ENCODE data around the gene HYAL2.

The HYAL2 gene

DNA sequence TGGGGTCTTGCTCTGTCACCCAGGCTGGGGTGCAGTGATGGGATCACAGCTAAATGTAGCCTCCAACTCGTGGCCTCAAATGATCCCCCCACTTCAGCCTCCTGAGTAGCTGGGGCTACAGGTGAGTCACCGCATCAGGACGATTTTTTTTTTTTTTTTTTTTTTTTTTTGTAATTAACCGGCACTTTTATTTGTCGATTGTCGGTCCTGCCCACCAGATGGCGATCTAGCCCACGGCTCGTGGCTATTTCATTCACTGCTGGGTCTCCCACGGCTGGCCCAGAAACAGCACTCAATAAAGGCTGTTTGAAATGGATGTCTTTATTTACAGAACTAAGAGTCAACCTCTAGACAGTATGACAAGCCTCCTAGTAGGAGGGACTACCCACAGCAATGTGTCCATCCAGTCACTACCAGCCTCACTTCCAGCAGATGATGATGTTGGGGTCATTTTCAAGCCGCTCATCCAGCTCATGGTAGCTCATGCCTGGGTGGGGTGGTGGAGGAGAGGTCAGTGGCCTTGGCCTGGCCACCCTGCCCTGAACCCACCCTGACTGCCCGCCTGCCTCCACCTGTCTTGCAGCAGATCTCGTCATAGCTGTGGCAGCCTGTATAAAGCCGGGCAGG, 24.8 kb upstream of the HYAL2 start:
- TF ChIP-seq, protein P1, sequence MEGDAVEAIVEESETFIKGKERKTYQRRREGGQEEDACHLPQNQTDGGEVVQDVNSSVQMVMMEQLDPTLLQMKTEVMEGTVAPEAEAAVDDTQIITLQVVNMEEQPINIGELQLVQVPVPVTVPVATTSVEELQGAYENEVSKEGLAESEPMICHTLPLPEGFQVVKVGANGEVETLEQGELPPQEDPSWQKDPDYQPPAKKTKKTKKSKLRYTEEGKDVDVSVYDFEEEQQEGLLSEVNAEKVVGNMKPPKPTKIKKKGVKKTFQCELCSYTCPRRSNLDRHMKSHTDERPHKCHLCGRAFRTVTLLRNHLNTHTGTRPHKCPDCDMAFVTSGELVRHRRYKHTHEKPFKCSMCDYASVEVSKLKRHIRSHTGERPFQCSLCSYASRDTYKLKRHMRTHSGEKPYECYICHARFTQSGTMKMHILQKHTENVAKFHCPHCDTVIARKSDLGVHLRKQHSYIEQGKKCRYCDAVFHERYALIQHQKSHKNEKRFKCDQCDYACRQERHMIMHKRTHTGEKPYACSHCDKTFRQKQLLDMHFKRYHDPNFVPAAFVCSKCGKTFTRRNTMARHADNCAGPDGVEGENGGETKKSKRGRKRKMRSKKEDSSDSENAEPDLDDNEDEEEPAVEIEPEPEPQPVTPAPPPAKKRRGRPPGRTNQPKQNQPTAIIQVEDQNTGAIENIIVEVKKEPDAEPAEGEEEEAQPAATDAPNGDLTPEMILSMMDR (IDR thresholded peaks at IDR 0.05; ENCODE audit: insufficient read depth, low read length, missing control alignments), result peak; percentile 54
- ChIA-PET CTCF (interaction anchor here (0.7 to 16.7 kb wide), 17 partner anchors 9 to 268 kb away, joined by 3 to 473 read pairs (median 5); partner anchors contain the start of genes C3orf18, HEMK1, MAPKAPK3 and TMEM115), POLR2A (no interaction called here)
- no peak for DNase-seq (ENCODE audit: low read depth, low spot score)
- no peak overlapping the region for H3K4me3 ChIP-seq (ENCODE audit: low read depth, low read length)

DNA sequence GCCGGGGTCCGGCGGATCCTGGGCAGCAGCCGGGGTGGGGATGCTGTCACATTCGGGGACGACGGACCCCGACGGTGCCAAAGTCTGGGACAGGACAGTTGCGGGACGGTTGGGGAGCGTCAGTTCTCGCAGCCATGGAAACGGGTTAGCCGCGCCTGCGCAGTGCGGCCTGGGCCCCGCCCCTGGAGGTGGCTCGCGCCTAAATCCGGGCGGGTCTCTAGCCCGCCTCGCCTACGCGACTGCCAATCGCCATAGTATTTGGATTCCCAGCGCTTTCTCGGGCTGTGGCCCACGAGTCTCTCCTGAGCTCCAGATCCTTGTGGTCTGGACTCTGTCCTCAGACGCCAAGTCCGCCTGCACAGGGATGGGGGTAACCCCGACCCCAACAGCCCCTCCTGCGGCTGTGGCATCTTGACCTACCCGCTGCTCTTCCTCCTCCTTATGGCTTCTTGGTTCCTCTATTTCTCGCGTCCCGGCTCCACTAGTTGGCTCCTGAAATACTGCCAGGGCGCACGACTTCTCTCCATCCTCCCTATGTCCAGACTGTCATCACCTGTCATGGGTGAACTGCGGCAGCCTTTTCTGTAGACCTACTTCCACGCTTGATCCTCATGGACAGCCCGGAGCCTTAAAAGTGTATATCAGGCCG, 23.2 kb upstream of the HYAL2 start, which contains the start of gene ZMYND10:
Gene ZMYND10 (minus strand): TSS at position 147 of the 649 bp plus-strand sequence. CDS start 153 bp downstream, outside the sequence.
- no peak for DNase-seq (ENCODE audit: low read depth, low spot score)
- CTCF ChIA-PET, result interaction anchor here (1.0 to 16.7 kb wide), 6 partner anchors 8 to 269 kb away, joined by 3 to 473 read pairs (median 10); partner anchors contain the start of gene MAPKAPK3

DNA sequence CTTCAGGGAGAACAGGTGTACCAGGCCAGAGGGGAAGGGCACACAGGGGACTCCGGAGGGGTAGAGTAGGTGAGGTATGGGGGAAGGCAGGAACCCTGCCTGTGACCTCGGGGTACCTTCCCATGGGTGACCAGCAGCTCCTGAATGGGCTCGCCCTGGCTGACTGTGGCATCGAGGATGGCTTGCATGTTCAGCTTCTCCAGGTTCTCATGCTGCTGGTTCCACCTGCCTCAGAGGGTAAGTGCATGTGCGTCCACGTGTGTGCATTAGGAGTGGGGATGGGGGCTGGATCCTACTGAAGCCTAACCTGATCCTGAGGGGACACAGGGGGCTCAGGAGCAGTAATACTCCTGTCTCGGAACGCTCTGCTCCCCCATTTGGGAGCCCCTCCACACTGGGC, 22.5 kb upstream of the HYAL2 start:
- TF ChIP-seq, protein P1 (IDR thresholded peaks at IDR 0.05; ENCODE audit: insufficient read depth, low read length, missing control alignments), result no peak
- peak overlapping the region; percentile 61 for H3K4me3 ChIP-seq (ENCODE audit: low read depth, low read length)
- no peak for DNase-seq (ENCODE audit: low read depth, low spot score)
- POLR2A ChIA-PET, result interaction anchor here (1.2 kb wide), 1 partner anchor 9 kb away, joined by 4 read pairs; no protein-coding TSS in a partner anchor
- CTCF ChIA-PET, result interaction anchor here (0.7 to 16.7 kb wide), 5 partner anchors 8 to 270 kb away, joined by 3 to 473 read pairs (median 16); partner anchors contain the start of gene MAPKAPK3

More for the DNA sequence above, 23.2 kb upstream of the HYAL2 start, which contains the start of gene ZMYND10:
- peak within 1 kb of the TSS; percentile 61 for H3K4me3 ChIP-seq (ENCODE audit: low read depth, low read length)
- POLR2A ChIA-PET, result interaction anchor here (1.2 kb wide), 1 partner anchor 8 kb away, joined by 4 read pairs; no protein-coding TSS in a partner anchor
- TF ChIP-seq, protein P1 (IDR thresholded peaks at IDR 0.05; ENCODE audit: insufficient read depth, low read length, missing control alignments), result no peak

DNA sequence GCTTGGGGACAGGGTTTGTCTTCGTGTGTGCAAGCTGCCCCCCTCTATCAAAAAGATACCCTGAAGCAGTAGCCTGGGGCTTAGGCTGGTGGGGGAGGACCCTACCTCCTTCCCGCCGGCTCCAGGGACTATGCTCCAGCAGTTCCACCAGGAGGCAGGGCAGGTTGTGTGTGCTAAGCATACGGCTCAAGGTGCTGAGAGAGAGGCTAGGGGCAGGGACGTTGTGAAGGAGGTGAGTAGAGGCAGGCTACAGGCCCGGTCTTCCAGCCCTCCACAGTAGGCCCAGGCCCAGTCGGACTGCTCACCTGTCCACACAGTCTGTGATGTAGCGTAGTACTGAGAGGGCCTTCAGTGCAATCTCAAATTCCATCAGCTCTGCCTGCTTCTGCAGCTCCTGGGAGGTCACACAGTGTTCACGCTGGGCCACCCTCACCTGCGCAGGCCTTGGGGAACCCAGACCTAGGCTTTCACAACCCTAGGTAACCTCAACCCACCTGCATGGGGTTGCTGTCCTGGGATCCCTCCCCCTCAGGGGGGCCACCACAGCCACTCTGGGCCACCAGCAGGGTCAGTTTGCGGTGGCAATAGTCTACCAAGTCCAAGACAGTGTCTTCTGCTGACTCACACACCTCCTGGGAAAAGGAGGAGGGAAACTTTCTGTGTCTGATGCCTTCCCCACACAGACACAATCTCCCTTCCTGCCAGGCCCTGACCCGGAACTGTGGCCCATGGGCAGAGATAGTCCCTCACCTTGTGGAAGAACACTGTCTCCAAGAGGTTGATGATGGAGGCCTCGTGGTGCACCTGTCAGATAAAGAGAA, 20.5 kb upstream of the HYAL2 start:
- no peak for DNase-seq (ENCODE audit: low read depth, low spot score)
- CTCF ChIA-PET, result interaction anchor here (0.7 to 16.7 kb wide), 4 partner anchors 8 to 202 kb away, joined by 3 to 473 read pairs (median 10); partner anchors contain the start of genes CYB561D2 and NPRL2
- no peak overlapping the region for H3K4me3 ChIP-seq (ENCODE audit: low read depth, low read length)
- POLR2A ChIA-PET, result interaction anchor here (0.5 kb wide), 1 partner anchor 10 kb away, joined by 3 read pairs; no protein-coding TSS in a partner anchor
- TF ChIP-seq, protein P1 (IDR thresholded peaks at IDR 0.05; ENCODE audit: insufficient read depth, low read length, missing control alignments), result no peak

DNA sequence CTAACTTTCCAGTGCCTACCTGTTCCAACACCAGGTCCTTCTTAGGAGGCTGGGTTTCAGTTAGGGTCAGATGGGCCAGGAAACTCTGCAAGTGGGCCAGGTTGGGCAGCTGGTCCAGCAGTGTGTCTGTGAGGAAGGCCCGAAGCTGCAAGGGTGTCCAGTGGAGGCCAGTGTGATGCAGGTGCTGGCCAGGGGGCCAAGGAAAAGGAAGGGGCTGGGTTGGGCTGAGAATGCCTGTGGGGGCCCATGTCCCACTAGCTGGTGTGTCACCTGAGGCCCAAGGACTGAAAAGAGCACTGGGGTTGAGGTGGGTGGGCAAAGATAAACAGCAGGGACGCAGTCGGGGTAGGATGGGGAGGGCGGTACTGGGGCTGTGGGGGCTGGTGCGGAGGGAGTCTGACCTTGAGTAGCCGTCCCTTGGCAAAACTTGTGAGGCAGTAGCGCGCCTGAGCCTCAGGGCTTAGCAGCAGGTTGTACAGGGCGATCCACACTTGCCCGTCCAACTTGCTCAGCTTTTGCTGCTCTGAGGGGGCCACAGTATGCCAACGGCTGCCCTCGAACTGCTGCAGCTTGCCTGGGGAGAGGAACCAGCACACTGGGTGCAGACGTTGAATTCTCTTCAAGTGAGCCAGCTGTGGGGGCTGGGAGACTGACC, 19.6 kb upstream of the HYAL2 start:
- TF ChIP-seq, protein P1 (IDR thresholded peaks at IDR 0.05; ENCODE audit: insufficient read depth, low read length, missing control alignments), result no peak
- no peak overlapping the region for H3K4me3 ChIP-seq (ENCODE audit: low read depth, low read length)
- POLR2A ChIA-PET, result no interaction called here
- CTCF ChIA-PET, result interaction anchor here (1.1 to 16.7 kb wide), 3 partner anchors 9 to 203 kb away, joined by 3 to 473 read pairs (median 16); partner anchors contain the start of genes CYB561D2 and NPRL2
- no peak for DNase-seq (ENCODE audit: low read depth, low spot score)

All from AG04449 (cell line).